Activated CD8-positive, alpha-beta memory T cell treated with anti-CD3 and anti-CD28 coated beads, Interleukin-2, amount 50 U/mL, for 24 hours (primary cell): ENCODE measurements around the gene KCND3.

Source experiments
- DNase-seq: peaks from one replicate; pipeline ENCODE4 v3.0.0-alpha.2; 2020; ENCODE audit errors: extremely low read depth

KCND3 gene

DNA sequence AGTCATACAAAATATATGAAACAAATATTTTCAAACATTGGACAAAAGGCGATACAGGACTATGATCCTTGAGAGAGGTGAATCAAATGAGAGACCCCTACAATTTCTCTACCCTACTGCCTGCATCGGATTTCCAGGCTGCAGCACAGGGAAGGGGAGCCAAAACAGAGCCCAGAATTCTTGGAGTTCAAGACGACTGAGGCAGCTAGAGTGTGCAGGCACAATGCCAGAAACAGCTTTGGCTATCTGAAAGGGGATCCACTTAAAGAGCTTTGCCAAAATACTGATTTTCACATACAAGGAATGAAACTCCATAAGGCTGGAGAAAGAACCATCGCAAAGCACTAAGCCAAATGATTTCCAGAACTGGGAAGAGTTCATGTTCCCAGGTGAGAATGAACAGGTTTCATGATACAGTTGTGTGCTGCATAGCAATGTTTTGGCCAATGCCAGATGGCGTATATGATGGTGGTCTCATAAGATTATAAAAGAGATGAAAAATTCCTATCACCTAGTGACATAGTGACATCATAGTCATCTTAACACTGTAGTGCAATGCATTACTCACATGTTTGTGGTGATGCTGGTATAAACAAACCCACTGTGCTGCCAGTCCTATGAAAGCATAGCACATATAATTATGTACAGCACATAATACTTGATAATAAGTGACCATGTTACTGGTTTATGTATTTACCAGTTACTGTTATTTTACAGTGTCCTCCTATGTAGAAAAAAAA, 77.5 kb downstream of the KCND3 start:
- no peak for DNase-seq

DNA sequence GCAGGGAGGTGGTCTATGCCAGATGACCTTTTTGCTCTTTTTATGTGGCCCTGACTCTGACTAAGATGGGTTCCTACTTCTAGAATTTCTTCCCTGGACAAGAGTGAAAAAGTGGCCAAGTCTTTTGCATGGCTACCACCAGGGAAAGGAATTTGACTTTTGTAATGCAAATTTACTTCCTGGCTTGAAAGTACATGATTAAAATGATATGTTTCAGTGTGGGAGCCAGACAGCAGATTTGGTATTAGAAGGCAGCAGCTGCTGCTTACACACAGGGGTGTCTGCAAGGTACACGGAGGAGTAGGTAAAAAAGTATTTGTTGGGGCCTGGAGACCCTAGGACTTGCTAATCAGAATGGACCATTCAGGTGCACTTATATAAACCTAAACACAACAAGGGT, 78.4 kb downstream of the KCND3 start:
- DNase-seq = no peak

DNA sequence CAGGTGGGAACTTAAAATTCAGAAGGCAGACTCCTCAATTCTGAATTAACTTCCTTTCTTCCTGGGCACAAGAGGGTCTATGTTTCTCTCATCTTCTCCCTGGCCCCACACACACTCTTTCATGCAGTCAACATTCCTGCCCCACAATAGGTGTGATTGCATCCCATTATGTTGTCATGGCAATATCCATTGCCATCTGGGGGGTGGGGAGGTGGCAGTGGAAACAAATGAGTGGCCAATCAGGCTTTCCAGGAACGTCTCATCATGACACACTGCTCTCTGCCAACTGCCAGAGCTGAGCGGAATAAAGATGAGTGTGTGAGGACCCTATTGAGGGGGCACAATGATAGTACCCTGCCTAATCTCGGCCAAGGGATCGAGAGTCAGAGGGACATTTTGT, 80.4 kb downstream of the KCND3 start:
- no peak for DNase-seq

DNA sequence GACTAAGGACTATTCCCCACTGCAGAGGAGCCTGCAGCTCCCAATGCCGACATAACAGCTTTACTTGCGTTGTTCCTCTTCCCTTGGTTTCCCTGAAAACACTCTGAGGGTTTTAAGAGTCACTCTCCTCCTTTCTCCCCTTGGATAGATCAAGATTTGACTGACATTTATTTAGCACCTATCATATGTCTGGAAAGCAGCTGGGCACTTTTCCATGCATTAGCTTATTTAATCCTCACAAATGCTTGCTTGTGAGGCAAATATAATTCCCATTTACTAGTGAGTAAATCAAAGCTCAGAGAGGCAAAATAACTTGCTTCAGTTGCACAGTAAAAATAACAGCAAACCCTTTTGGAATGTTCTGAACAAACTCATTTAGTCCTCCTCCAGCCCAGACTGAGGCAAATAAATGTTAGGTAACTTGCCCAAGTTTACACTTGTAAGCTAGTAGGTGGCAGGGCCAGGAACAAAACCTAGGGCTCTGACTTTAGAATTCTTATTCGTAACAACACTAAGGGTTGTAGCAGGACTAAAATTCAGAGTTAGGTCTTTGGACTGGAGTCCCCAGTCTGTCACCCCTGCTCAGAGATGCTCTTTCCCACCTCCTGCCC, 81.4 kb downstream of the KCND3 start:
- DNase-seq = no peak

DNA sequence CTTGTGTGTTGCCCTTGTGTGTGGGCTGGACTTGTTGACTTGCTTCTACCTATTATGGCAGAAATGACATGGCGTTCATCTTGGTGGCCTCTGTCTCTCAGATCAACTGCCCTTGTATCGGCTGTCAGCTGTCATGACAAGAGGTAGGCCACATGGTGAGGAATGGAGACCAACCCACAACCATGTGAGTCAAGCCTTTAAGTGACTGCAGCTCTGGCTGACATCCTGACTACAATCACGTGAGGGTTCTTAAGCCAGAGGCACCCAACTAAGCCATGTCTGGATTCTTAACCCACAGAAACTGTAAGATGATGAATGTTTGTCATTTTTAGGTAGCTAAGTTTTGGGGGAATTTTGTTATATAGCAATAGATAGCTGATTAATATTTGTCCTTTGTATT, 82.1 kb downstream of the KCND3 start:
- DNase-seq = no peak

DNA sequence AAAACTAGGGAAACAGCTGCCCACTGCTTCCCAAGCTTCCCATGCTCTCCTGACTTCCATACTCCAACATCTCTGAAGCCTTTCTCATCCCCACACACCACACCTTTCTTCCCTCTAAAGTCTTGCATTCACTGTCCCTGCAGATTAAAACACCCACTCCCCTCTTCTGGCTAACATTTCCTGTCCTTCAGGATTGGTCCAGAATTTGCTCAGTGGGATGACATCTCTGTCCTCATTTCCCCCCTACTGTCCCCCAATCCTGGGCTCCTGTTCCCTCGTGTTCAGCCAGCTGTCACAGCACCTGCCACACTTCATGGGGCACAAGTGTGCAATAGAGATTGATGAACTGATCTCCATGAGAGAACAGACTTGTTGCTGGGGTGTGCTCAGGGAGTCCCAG, 82.7 kb downstream of the KCND3 start:
- no peak for DNase-seq

DNA sequence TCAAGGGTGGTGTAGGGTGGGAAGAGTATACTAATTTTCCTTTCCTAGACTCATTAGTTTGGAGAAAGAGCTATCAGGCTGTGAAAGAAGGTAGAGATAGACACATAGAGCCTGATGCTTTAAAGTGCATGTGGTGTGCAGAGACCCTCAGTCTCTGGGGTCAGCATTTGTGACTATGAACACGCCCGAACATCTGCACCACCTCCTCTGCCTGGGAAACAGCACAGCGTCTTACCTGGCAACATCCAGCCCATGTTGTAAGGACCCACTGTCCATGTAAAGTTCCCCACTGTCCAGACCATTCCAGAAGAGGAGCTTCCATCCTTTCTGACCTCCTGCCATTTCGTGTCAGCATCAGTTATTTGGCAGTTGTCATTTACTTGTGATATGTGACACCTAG, 83.4 kb downstream of the KCND3 start:
- DNase-seq = no peak

DNA sequence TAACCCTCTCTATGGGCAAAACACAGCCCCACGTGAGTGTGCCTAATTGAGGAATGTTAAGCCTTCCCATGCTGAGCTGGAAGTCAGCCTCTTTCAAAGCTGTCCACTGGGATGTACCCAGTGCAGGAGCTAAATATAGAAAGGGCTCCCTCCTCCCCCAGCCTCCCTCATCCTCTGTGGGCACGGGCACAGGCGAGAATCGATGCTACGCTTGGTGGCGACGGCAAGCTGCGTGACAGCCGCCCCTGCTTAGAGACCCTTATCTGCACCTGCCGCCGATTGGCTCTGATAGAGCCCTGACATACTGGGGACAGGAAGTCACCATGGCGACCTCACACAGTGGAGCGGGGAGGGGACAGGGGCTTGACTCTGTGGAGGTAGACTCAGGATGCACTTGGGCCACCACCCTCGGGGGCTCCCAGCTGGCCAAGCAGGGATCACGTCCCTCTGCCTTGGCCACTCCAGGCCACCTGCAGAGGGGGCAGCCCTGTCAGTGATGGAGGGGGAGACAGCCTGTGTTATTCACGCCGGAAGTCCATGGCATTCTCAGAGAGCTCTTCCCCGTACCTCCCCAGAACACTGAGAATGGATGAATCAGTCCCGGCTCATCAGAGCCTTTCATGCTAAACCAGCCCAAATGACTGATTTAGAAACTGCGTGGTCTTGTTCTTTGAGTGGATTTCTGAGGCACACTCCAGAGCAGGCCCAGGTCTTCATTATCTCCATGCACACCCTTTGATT, 84.8 kb downstream of the KCND3 start:
- DNase-seq = no peak

DNA sequence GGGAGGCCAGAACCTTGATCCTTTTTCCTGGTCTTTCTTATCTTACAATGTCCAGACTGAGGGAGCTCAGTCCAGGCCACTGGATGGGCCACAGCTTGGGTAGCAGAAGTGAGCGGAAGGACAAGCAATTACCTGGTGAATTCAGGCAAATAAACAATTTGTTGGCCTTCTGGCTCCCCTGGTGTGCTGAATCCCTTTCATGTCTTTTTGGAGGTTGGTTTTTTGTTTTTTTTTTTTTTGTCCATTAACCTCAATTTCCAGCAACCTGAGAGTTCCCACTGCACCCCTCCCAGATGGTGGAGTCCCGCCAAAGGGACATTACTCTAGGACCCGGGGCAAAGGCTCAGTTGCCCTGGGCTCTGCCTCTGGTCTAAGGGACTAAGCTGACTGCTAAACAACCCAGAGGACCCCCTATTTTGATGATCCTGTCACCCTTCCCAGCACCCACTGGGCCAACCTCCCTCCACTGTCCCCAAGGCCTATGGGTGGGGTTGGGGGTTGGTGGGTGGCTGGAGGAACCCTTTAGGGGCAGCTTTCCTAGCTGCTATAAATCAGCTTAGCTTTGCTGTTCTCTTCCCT, 85.5 kb downstream of the KCND3 start:
- no peak for DNase-seq

DNA sequence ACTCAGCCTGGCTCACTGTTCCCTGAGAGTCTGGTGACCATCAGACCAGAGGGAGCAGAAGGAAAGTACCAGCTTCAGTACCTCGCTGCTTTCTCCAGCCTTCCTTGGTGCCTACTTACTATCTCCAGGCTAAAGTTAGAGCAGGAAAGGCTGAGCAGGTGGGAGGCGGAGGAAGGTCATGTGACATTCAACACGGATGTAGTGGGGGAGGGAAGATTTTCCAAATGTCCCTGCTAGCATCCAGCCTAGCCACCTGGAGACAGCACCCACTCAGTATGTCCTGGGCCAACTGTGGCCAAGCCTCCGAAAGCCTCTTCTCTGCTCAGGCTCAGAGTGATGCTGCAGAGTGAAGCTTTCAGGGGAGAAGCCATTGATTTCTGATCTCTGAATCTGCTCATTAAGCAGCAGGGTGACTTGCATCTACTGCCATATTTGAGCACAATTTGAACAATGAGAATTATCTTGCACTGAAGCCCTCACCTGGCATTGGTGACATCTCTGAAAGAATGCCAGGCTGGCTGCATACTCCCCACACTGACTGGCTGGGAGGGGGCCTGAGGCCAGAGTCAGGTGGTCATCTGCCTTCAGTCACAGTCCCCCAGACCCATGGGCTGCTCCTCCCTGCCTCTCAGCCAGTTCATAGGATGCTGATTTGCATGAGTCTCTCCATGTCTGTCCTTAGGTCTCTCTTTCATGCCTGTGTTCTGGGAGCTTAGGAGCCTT, 86.2 kb downstream of the KCND3 start:
- DNase-seq = no peak

DNA sequence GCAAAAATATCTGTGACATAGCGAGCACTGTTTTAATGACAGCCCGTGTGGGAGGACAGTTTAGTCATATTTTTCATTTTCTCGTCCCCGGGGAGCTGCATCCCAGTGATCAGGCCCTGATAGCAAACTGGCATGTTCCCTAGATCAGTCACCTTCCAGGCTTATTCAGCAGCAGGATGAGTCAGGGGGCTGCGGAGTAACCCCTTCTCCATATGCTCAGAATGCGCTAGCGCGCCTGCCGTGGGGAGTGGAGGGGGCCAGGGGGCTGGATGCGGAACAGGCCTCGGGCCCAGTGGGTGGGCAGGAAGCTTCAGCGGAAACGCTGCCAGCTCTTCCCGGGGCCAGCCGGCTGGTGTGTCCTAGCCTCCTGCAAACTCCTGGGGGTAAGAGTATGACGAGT, 94.0 kb downstream of the KCND3 start:
- no peak for DNase-seq

DNA sequence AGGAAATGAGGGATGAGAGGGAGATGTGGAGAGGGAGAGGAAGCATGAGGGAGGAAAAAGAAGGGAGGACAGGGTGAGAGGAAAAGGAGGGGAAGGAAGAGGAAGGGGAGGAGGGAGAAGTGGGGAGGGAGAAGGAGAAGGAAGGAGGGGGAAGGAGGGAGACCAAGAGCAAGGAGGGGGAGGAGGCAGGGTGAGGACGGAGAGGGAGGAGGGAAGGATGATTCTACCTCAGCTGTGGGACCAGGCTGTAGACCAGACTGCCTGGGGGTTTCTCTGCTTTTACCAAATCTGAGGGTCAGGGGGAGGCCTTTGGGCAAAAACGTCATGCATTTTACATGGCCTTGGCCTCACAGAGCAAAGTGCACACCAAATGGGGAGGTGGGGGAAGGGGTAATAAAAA, 94.5 kb downstream of the KCND3 start:
- DNase-seq = no peak

DNA sequence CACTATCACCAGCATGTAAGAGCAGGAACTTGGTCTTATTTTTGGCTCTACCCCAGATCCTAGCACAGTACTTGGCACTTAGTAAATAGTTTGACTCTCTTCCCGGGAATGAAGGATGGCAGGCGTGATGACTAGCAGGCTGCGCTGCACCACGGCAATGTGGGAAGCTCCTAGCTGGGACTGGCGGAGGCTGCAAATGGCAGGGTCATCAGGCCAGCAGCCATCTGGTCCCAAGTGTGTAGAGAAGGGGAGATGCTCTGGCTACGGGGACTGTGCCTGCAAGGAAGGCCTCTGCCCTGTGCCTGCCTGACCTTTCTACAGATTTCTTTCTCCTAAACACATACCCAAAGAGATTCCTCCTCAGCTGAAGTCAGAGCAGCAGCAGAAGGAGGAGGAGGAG, 95.0 kb downstream of the KCND3 start:
- DNase-seq = no peak

DNA sequence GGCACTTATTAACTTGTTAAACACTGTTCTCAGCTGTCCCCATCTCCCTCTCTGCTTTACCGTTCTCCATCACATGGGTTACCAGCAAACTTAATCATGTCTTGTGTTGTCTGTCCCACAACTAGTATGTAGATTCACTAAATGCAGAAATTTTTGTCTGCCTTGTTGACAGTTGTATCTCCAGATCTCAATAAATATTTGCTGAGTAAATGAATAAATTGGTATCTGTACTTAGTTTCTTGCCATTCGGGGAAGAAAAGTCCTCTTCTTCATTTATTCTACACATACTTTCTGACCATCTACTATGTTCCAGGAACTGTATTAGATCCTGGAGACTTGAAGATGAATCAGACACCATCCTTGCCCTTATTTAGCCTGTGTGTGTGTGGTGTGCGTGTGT, 97.9 kb downstream of the KCND3 start:
- DNase-seq = no peak

DNA sequence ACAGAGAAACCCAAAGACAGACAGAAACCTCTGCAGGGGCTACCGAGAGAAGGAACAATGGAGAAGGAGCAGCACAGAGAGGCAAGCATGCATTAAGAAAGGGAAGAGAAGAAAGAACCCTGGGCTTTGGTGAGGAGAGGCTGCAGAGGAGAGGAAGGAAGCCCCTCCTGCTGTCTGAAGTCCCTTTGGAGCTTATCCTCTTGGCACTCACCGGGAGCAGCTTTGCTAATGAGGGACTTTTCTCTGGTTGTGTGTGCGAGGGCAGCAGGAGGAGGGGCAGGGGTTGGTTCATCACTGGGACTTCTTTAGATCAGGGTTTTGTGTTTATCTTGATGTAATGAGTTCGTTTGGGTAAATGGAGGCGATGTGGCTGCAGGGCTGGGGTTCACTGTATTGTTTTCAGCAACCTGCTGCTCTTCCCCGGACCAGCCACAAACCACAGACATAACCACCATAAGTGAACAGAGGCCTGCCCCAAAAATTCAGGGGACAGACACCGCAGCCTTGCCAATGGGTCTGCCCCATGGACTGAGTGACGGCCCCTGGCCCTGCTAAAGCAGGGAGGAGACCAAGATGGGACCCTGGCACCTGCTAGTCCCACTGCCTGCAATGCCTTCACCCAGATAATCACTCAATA, 100.6 kb downstream of the KCND3 start:
- DNase-seq = no peak

DNA sequence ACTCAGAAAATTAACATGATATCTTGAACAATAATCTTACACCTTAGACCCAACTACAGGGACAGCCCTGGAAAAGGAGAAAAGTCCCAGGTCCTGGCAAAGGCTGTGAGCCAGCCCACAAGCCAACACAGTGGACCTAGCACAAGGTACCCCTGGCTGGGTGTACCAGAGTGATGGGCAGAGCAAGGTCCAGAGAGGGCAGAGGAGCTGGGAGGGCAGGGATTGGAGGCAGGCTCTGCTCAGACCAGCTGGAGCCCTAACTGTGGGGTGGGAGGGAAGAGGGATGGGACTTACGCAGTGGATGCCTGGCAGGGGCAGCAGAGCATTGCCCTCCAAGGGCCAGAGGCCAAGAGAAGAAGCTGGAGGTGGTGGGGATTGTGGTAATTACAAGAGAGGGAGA, 101.6 kb downstream of the KCND3 start:
- DNase-seq = no peak

DNA sequence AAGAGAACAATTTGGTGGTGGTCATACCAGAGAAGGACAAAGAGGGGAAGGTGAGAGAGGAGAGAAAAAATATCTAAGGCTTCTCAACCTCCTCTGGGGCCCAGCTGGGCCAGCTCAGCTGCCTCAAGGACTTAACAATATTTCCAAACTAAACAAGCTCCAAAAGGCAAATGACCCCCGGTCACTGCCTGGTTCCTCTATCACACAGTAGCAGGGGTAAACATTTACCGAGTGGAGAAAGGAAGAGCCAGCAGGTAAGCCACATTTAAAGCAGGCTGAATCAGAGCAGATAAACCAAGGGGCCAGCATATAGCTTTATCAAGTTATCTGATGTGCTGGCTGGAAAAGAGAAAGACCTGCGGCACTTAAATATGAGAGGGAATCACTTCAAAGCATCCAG, 102.1 kb downstream of the KCND3 start:
- no peak for DNase-seq

DNA sequence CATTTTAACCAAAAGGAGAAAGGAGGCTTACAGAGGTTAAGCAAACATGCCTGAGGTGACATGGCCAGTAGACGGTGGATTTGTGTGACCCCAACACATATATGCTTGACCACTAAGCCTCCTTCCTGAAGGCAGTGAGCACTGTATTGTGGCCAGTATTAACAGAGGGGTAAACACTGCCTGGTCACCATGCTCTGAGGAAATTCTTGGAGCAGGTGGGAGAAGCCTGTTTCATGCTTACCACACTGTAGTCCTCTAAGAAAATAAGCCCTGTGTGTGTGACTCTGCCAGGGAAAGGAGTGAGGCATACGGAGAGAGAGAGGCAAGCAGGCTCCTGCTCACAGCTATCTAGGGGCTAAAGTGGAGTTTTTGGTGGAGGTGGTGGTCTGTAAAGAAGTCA, 102.7 kb downstream of the KCND3 start:
- no peak for DNase-seq

DNA sequence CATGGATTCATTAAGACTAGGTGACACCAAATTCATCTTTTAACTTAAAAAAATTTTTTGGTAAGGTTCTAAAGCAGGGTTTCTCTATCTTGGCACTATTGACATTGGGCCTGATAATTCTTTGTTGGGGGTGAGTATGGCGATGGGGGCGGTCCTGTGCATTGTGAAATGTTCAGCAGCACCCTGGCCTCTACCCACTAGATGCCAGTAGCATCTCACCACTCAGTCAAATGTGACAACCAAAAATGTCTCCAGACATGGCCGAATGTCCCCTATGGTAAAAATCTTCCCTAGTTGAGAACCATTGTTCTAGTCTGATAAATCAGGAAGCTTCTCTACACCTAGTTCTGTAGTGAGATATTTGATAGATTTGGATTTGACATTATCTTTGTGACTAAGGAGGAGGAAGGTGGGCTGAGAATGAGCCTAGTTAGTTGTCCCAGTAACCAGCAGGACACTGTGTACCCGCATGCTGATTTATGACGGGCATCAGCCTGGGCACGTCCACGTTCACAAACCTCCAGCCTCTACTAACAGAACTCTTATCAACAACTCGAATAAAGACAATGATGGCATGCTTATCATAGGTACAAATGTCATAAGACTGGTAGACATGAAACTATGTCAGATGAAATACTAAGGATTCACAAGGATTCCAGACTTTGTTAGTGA, 104.6 kb downstream of the KCND3 start:
- DNase-seq = no peak

DNA sequence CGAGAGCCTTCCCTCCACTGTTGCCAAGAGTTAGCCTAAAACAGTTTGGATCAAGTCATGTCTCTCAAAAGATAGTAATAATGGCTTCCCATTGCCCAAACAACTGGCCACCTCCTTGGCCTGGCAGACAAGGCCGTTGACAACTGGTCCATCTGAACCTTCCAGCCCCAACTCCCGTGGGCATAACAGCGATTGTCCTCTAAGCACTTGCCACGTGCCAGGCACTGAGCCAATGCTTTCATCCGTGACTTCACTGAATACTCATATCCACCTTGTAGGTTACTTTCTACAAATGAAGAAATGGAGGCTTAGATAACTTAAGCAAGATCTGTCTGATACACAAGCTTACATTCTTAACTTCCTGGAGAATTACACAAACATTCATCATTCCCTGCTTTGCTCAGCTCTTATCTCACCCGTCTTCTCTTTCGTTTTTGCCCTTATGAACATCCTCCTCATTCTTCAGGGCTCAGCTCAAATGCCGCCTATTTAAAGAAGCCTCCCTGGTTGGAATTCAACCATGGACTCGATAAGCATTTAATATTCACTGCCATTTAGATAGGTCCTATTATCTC, 106.4 kb downstream of the KCND3 start:
- DNase-seq = no peak

DNA sequence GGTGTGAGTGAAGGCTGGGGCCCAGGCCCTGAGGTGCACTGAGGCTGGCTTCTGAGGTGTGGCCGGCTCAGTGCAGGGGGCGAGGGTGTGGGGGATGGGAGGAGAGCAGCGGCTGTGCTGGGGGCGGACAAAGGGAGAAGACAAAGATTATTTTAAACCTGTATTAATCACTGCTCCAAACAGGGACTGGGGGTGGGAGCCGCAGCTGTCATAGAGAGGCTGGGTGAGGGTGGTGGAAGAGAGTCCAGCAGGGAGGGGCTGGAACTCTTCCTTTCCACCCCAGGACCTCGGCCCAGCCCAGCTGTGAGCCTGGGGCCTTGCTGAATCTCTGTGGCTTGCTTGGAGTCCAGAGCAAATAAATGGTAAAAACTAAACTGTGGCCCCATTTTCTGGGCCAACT, 106.9 kb downstream of the KCND3 start:
- DNase-seq = no peak
